ENCODE results near the gene MED15.

The MED15 gene

DNA sequence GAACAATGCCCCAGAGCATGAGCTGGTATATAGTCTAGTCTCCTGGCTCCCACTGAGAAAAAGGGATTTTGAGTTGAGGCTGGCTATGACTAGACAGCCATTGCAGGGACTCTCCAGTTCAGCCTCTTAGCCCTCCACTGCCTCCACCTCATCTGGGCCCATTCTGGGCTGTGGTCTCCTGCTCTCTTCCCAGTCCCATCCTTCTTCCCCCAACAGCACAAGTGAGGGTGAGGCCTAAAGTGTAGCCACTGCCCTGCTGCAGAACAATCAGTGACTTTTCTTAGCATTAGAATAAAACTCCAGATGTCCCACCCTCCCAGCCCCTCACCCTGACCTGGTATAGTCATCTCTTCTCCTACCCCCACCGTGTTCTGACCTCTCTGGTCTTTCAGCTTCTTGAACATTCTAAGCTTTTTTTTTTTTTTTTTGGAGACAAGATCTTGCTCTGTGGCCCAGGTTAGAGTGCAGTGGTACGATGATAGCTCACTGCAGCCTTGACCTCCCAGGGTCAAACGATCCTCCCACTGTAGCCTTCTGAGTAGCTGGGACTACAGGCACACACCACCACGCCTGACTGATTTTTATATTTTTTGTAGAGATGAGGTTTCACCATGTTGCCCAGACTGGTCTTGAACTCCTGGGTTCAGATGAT, 4.3 kb downstream of the MED15 start:
- DNase-seq: no peak

GRCh38 chr22:20514658-20515406, 7.4 kb downstream of the MED15 start:
- DNase-seq: no peak

DNA sequence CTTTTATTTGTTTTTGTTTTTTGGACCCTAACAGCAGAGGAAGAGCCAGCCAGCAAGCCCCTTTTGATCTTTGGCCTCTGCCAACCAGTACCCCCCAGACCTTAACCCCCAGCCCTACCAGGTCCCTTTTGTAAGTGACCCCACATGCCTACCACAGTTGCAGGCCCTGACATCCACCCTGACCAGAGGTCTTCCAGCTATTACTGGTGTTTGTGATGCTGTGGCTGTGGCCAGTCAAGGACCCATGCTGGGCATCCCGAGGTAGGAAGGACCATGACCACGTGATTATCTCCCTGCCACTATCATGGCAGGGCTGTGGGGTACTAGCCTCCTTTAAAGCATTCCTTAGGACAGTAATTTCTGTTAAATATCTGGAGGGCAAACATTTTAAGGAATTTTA, 9.0 kb downstream of the MED15 start:
- no peak for DNase-seq

- no peak for DNase-seq
Measured at GRCh38 chr22:20517422-20517821, 10.0 kb downstream of the MED15 start.

GRCh38 chr22:20517841-20518592, 10.6 kb downstream of the MED15 start:
- no peak for DNase-seq

- DNase-seq: no peak
Measured at GRCh38 chr22:20519558-20519957, 12.1 kb downstream of the MED15 start.

DNA sequence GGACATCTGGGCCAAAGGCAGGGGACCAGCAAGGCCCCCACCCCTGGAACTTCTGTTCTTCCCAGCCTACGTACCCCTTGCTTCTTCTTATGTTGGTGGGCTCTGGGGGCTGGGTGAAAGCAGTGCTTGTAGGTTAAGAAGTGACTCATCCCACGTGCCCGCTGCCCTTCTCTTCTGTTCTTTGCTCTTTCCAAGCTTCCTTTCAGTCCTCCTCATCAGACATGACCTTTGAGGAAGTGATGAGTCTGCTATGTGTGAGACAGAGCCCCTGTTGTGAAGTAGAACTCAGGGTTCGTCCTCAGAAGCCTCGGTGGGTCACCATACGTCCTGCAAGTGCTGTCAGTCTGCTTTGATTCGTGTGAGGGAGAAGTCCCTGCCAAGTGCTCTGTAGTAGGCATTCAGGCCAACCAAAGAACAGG, 12.7 kb downstream of the MED15 start:
- DNase-seq: no peak

GRCh38 chr22:20522134-20523004, 15.0 kb downstream of the MED15 start:
- DNase-seq: no peak

DNA sequence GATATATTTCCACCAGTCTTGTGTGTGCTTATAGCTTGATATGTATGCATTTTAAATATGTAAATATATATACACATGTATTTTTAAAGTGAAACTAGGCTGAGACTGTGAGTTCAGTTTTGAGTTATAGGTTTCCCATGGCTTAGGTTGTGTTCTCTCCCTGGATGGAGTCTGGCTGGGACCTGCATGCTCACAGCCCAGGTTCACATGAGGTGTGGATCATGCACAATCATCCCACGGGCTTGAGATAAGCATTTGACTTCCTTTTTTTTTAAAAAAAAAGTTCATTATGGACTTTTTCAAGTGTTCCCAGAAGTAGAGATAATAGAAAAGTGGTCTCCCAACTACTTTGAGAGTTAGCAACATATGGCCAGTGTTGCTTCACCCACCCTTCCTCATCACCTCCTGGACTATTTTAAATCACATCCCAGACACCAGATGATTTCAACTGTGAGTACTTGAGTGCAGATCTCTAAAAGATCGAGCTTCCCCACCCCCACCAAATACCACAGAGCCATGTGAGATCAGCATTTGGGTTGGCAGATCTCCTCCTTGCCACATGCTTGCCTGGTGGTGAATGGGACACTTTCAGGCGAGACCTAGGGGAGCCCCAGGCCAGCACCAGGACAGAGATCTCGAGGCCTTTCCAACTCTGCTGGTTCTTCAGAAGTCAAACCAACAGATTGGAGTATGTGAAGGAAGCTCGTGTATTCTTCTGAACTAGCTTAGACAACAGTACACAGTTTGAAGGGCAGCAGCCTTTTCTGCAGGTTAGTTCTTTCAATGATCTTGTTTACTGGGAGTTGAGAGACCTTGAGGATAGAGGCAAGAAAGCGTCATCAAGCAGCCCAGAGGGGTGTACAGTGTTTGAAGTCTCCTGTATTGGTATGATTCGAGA, 15.9 kb downstream of the MED15 start:
- no peak for DNase-seq

- DNase-seq: peak in 1 of 3 experiments; percentile 5
Measured at GRCh38 chr22:20524004-20524481, 16.6 kb downstream of the MED15 start.

GRCh38 chr22:20525048-20525447, 17.6 kb downstream of the MED15 start:
- DNase-seq: no peak

DNA sequence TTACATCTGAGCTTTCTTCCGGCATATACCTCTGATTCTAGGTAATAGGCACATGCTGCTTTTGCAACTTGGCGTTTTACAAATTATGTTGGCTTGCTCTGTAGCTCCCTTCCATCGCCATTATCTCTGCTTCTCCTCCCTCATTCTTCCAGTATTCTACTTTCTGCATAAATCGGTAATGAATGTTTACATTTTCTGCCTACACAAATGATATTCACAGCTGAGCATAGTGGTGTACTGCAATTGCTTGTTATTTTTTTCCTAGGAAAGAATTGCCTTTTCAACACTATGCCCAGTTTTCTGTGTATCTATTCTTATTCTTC, 18.9 kb downstream of the MED15 start:
- DNase-seq: no peak

- DNase-seq: no peak
Measured at GRCh38 chr22:20526628-20527355, 19.4 kb downstream of the MED15 start.

DNA sequence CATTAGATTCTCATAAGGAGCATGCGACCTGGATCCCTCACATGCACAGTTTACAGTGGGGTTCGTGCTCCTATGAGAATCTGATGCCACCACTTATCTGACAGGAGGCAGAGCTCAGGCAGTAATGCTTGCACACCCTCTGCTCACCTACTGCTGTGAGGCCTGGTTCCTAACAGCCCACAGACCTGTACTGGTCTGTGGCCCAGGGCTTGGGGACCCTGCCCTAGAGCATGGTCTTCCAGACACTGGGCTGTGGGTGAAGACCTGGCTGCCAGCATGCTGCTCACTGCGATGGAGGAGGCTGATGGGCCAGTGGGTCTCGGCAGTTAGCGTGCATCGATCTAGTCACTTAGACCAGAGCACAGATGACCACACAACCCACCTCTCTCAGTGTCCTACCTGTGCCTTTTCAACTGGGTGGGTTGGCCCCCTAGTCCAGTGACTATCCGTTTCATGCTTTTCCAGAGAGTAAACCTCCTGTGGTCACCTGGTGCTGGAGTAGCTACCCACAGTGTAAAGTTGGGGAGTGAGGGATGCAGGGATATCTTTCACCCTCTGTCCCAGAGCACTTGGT, 21.1 kb downstream of the MED15 start:
- DNase-seq: no peak

DNA sequence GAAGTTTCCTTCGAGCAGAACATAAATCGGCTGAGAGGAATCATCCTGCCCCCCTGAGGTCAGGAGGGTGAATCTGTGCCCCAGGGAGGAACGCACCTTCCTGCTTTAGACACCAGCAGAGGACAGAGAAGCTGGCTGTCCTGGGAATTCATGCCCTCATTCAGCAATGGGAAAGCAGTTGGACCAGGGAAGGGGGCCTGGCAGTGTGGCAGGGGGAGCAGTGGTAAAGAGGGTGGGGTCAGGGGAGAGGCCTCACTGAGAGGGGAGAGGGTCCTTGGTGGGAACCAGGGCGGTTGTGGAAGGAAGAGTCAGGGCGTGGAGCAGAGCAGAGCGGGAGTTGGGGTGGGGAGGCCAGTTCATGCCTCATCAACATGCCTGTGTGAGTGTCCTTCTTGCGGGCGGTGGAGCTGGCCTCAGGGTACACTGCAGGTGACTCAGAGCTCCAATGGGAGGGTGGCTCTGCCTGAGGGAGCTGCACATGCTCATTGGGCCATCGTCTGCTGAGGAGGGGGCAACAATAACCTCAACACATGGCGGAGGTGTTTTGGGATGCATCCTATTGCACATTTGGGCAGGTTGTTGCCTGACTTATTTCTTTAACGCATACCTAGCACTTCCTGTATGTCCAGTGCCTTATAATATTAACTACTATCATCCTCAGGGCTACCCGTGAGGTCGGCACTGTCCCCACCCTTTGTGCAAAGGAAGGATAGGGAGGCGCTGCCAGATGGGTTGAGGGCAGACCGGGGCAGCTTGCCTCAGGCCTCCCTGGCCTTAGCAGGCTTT, 23.2 kb downstream of the MED15 start:
- no peak for DNase-seq

DNA sequence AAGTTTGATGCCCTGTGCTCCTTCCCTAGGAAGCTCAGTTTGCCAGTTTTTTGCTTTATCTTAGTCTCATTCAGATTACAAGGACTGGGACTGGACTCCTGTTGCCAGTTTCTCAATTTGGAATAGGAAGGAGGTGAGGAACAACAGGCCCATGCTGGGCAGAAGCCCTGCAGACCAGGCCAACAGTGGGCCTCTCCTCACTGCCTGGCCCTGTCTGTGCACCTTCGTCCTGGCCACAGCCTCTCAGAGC, 23.7 kb downstream of the MED15 start:
- no peak for DNase-seq

GRCh38 chr22:20531404-20532201, 24.2 kb downstream of the MED15 start:
- peak in 1 of 3 experiments; percentile 48 for DNase-seq

DNA sequence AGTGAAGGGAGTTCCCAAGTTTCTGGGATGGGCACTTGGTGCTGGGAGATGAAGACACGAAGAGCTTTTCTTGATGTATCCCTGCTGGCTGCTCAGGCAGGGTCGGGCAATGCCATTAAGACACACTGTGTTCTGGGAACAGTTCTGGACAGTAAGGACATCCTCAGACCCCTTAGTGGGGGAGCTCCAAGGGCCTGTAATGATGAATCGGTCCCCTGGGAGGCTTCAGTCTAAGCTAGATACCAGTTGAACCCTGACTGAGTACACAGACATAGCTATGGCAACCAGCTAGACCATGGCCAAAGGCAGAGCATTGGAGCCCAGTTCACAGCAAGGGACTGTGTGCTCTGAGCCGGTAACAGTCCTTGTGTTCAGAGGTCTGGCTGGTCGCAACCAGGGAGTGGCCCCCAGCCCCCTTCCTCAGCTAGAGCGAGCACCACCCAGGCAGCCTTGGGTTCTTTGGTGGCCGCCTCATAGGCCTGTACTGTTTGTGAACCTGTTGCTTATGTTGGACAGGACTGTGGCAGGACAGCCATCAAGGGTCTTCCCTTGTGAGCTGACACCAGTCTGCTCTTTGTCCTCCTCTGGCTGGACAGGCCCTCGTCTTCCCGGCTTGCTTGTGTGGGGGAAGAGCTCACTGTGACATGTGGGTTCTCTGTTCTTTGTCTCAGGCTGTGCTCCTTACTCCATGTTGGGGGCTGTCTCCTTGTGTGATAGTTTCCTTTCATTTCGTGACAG, 25.0 kb downstream of the MED15 start:
- no peak for DNase-seq

Data from NCI-H1417 (cell line).